ENCODE results near the gene PUSL1. TPM values are rescaled to one million over a fixed set of nuclear protein-coding genes. Genes with fewer than 3 reads are reported as not detected.

PUSL1 gene, protein sequence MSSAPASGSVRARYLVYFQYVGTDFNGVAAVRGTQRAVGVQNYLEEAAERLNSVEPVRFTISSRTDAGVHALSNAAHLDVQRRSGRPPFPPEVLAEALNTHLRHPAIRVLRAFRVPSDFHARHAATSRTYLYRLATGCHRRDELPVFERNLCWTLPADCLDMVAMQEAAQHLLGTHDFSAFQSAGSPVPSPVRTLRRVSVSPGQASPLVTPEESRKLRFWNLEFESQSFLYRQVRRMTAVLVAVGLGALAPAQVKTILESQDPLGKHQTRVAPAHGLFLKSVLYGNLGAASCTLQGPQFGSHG
- 42.4 and 62.1 TPM in 2 replicates for total RNA-seq

DNA sequence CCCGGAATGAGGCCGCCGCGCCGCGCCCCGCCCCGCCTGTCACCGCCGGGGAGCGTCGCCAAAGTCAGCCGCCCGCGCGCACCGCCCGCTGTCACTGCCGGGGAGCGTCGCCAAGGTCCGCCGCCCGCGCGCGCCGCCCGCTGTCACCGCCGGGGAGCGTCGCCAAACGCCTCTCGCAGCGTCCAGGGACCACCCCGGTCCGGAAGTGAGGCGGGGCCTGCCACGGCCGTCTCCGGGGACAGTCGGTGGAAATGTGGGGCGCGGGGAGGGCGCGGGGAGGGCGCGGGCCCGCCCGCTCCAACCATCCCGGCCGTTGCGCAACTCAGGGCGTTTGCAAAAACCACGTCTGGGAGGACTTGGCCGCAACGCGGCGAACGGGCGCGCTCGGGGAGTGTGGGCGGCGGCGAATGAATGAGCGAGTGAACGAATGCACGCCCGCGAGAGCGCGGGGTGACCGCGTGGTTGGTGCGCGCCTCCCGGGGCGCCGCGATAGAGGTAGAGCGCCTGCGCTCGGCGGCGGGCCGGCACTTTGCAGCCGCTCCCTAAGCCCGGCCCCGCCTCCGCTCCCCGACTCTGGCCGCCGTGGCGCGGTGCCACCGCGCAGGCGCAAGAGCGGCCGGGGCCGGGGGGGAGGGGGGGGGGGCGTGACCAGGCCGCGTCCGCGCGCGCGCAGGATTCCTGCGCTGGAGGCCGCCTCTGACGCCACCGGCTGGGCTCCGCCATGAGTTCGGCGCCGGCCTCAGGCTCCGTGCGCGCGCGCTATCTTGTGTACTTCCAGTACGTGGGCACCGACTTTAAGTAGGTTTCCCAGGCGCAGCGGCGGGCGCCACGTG is at the start of gene PUSL1, which contains the start of gene ACAP3:
PUSL1 (plus strand) TSS at position 675 of the 833 bp plus-strand sequence; CDS start at position 722, 47 bp downstream.
ACAP3 (minus strand) TSS at position 8 of the 833 bp plus-strand sequence. CDS start 115 bp downstream, outside the sequence.

DNA sequence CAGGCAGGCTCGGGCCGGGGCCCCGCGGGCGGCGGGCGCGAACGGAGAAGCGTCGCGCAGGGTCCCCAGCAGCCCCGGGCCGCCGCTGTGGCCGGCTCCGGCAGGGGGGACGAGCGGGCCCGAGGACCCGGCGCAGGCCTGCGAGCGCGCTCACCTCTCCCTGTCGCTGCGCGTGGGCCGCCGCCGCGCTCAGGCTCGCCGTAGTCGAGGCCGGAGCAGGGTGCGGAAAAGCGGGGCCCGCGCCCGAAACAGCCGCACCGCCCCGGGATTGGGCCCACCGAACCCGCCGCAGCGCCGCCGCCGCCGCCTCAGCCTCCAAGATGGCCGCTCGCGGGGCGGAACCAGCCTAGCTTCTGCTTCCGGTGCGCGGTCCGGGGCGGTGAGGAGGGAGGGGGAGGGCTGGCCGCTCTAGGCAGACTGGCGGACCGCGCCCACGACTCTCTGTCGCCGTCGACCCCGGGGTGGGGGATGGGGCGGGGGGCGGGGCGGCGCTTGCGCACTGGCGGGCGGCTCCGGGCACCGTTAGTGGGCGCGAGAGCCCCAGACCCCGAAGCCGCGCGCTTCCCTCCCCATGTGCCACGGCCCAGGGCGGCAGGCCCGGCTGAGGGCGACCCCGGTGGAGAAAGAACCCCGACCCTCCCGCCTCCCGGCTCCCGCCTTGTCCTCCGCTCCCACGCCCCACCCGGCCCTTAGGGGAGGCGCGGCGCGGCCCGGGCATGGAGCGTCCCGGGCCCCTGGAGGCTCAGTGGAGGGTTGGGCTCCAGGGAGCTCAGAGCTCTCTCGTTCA is 34.7 kb upstream of the PUSL1 start, which contains the start of gene UBE2J2:
UBE2J2 (minus strand) TSS at position 343 of the 787 bp plus-strand sequence. CDS start 5,862 bp downstream, outside the sequence.

DNA sequence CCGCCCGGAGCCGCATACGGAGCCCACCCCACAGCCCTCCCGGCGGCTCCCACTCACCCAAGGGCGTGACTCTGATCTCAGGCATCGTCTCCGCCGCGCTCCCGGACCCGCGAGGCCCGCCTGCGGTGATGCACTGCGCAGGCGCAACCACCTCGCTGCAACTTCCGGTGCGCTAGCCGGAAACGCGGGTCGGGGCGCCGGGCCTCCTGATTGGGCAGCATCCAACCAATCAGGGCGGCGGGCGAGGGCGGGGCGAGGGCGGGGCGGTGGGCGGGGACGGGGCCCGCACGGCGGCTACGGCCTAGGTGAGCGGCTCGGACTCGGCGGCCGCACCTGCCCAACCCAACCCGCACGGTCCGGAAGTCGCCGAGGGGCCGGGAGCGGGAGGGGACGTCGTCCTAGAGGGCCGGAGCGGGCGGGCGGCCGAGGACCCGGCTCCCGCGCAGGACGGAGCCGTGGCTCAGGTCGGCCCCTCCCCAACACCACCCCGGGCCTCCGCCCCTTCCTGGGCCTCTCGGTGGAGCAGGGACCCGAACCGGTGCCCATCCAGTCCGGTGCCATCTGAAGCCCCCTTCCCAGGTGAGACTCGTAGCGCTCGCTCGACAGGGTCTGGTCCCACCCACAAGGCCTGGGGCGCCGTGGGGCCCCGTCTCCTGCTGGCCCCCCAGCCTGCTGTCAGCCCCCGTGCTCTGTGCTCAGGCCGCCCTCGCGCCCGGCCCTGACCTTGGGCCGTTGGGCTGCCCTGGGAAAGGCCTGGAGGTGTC is 16.3 kb downstream of the PUSL1 start, which contains the start of the genes CPTP and INTS11:
CPTP (plus strand) TSS at position 279 of the 764 bp plus-strand sequence. CDS start 2,109 bp downstream, outside the sequence.
INTS11 (minus strand) TSS at position 137 of the 764 bp plus-strand sequence; CDS start at position 85, 52 bp downstream.

DNA sequence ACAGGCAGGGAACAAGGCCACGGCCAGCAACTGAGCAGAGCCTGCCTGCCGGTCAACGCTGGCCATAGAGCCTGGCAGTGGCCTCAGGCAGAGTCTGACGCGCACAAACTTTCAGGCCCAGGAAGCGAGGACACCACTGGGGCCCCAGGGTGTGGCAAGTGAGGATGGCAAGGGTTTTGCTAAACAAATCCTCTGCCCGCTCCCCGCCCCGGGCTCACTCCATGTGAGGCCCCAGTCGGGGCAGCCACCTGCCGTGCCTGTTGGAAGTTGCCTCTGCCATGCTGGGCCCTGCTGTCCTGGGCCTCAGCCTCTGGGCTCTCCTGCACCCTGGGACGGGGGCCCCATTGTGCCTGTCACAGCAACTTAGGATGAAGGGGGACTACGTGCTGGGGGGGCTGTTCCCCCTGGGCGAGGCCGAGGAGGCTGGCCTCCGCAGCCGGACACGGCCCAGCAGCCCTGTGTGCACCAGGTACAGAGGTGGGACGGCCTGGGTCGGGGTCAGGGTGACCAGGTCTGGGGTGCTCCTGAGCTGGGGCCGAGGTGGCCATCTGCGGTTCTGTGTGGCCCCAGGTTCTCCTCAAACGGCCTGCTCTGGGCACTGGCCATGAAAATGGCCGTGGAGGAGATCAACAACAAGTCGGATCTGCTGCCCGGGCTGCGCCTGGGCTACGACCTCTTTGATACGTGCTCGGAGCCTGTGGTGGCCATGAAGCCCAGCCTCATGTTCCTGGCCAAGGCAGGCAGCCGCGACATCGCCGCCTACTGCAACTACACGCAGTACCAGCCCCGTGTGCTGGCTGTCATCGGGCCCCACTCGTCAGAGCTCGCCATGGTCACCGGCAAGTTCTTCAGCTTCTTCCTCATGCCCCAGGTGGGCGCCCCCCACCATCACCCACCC is 22.9 kb downstream of the PUSL1 start, which contains the start of gene TAS1R3:
TAS1R3 (plus strand) TSS at position 213 of the 898 bp plus-strand sequence; CDS start at position 279, 66 bp downstream.

DNA sequence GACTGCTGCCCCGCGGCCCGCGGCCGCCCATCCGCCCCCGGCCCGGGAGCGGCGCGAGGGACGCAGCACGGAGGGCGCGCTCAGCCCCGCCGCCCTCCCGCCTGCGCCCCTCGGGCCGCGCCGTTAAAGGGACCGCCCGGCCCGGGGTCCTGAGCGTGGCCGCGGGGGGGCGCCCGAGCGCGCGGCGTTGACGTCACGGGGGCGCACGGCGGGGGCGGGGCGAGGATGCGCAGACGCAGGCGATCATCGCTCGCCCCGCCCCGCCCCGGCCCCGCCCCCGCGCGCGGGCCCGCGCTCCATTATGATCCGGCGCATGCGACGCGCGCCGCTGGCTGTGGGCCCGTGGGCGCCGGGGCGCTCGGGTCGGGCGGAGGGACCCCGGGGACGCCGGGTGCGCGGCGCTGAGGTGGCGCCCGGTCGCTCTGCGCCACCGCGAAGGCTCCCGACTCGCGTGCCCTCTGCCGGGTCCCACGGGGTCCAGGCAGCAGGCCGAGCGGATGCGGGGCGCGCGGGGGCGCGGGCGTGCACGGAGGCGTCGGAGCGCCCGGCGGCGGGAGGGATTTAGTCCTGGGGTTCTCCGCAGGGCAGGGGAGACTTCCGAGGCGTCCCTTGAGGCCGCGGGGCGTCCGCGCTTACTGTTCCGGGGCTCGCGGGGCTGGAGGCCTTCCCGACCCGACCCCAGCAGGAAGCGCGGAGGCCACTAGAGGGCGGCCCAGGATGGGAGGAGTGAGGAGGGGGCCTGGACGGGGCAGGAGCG is 41.0 kb downstream of the PUSL1 start, which contains the start of gene DVL1:
DVL1 (minus strand) TSS at position 163 of the 757 bp plus-strand sequence. CDS start 353 bp downstream, outside the sequence.

DNA sequence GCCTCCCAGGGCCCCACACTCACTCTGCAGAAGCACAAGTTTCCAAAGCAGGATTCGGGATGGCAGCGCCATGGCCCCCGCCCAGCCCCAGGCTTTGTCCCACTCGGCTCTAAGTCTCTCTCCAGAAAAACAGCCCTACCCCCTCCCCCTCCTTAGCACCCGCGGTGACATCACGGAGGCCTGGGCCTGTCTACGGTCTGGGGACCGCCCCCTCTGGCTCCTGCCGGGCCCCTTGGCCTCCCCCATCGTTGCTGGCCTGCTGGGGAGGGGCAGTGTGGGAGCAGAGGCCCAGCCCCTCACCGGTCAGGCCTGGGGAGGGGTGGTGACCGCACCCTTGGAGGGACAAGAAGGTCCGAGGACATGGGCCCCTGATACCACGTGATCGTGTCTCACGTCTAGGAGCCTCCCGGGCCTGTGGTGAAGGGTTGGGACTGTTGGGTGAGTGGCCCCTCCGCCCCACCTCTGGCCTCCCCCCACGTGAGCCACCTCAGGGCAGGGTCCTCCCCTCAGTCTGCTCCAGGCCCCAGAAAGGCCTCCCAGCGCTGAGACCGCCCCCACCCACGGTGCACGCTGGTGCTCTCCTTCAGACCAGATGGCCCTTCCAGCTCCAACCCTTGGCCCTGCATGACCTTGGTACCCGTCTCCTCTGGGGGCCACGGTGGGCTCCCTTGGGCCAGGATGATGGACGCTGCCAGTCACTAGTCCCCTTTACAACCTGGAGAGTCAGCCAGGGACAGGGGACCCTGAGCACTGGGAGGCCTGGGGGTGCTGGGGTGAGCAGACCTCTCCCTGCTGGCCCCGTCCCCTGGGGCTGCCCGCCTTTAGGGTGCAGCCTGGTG is 50.3 kb downstream of the PUSL1 start, which contains the start of gene MXRA8:
MXRA8 (minus strand) TSS at position 123 of the 839 bp plus-strand sequence; CDS start at position 72, 51 bp downstream.

Small RNA genes within 50 kb of the gene (small RNA-seq; reads per million reads assigned to genes)
- gene MIR6726 = not detected

Other genes starting within 250 kb of the PUSL1 start
- 2.3 TPM in 1 of 2 replicates, not detected in the other for gene RNF223, start 234.3 kb upstream of the PUSL1 start, total RNA-seq
- gene C1orf159, start 192.5 kb upstream of the PUSL1 start, total RNA-seq = 11.8 and 16.3 TPM in 2 replicates
- gene TTLL10, start 134.7 kb upstream of the PUSL1 start, total RNA-seq = not detected in 2 replicates
- gene TNFRSF18, start 102.0 kb upstream of the PUSL1 start, total RNA-seq = not detected in 2 replicates
- gene TNFRSF4, start 94.4 kb upstream of the PUSL1 start, total RNA-seq = not detected in 2 replicates
- 117 and 120 TPM in 2 replicates for gene SDF4, start 76.6 kb upstream of the PUSL1 start, total RNA-seq
- 21.4 and 25.5 TPM in 2 replicates for gene B3GALT6, start 76.4 kb upstream of the PUSL1 start, total RNA-seq
- 0.79 and 1.7 TPM in 2 replicates for gene C1QTNF12, start 61.9 kb upstream of the PUSL1 start, total RNA-seq
- 35.6 and 36.9 TPM in 2 replicates for gene UBE2J2, start 34.7 kb upstream of the PUSL1 start, total RNA-seq
- gene SCNN1D, start 28.2 kb upstream of the PUSL1 start, total RNA-seq = 0.79 and 1.8 TPM in 2 replicates
- 75.7 and 101 TPM in 2 replicates for gene ACAP3, start 667 bp upstream of the PUSL1 start, total RNA-seq
- gene INTS11, start 16.1 kb downstream of the PUSL1 start, total RNA-seq = 79.4 and 79.7 TPM in 2 replicates
- 23.2 and 28.3 TPM in 2 replicates for gene CPTP, start 16.2 kb downstream of the PUSL1 start, total RNA-seq
- gene TAS1R3, start 22.7 kb downstream of the PUSL1 start, total RNA-seq = 0.11 and 0.39 TPM in 2 replicates
- 111 and 118 TPM in 2 replicates for gene DVL1, start 40.8 kb downstream of the PUSL1 start, total RNA-seq
- gene MXRA8, start 50.0 kb downstream of the PUSL1 start, total RNA-seq = 461 and 718 TPM in 2 replicates
- gene AURKAIP1, start 66.6 kb downstream of the PUSL1 start, total RNA-seq = 75.4 and 118 TPM in 2 replicates
- 102 and 177 TPM in 2 replicates for gene CCNL2, start 90.7 kb downstream of the PUSL1 start, total RNA-seq
- 69.1 and 77.3 TPM in 2 replicates for gene MRPL20, start 98.7 kb downstream of the PUSL1 start, total RNA-seq
- 1.6 and 2.7 TPM in 2 replicates for gene ANKRD65, start 112.7 kb downstream of the PUSL1 start, total RNA-seq
- 46.0 and 64.8 TPM in 2 replicates for gene VWA1, start 127.1 kb downstream of the PUSL1 start, total RNA-seq
- gene ATAD3C, start 141.1 kb downstream of the PUSL1 start, total RNA-seq = 3.5 TPM in 2 replicates
- gene ATAD3B, start 163.2 kb downstream of the PUSL1 start, total RNA-seq = 18.5 and 24.0 TPM in 2 replicates
- gene ATAD3A, start 203.6 kb downstream of the PUSL1 start, total RNA-seq = 14.5 and 29.3 TPM in 2 replicates
- gene TMEM240, start 232.0 kb downstream of the PUSL1 start, total RNA-seq = 2.1 and 3.9 TPM in 2 replicates

Measured in placental epithelial cell (primary cell).